ENCODE measurements around the gene GJB5. TPM values are rescaled to one million over a fixed set of nuclear protein-coding genes. Genes with fewer than 3 reads are reported as not detected.
A peak's percentile ranks its signal among the peaks of the same experiment; 100 is the strongest.
"Not testable (repeated sequence)": the region's sequence is repeated elsewhere in the genome, so short reads cannot be mapped to it uniquely, and the experiment has no call there.

GJB5 gene
- total RNA-seq, 2 experiments from 2014 or later, result not detected

DNA sequence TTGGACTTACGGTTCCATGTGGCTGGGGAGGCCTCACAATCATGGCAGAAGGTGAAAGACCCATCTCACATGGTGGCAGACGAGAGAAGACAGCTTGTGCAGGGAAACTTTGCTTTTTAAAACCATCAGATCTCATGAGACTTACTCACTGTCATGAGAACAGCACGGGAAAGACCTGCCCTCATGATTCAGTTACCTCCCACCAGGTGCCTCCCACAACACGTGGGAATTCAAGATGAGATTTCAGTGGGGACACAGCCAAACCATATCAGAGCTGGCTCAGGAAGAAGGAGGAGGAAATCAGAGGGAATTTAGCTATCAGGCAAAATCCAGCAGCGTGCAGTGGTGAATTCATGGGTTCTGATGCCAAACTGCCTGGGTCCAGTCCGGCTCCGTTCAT, 22.0 kb upstream of the GJB5 start:
- H3K9me3 Mint-ChIP-seq; DNase-seq; H3K4me3 Mint-ChIP-seq; H3K27ac Mint-ChIP-seq; POLR2A ChIA-PET; H3K27me3 Mint-ChIP-seq; H3K4me1 Mint-ChIP-seq; H3K36me3 Mint-ChIP-seq (ENCODE audit: low read depth): not testable (repeated sequence)
- CTCF ChIA-PET, result interaction anchor here (3.6 kb wide), 1 partner anchor 11 kb away, joined by 16 read pairs; no protein-coding TSS in a partner anchor

DNA sequence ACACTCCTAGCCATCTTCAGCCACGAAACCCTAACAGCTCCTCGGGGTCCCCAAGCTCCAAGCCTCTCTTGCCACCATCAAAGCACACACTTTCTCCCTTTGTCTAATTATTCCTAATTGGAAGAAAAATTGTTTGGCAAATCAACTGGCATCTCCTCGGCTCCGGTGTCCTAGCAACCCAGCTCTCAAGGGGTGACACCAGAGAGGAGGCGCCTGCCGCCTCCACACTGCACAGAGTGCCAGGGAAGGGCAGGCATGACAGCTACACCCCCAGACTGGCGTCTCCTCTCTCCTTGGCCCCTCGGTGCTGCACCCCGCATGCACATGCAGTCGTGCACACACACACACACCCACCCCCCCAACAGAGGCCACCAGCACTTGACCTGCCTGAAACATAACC, 18.2 kb upstream of the GJB5 start:
- ChIA-PET CTCF (interaction anchor here (0.6 kb wide), 1 partner anchor 10 kb away, joined by 3 read pairs; no protein-coding TSS in a partner anchor), POLR2A (no interaction called here)
- DNase-seq, result no peak
- Mint-ChIP-seq H3K36me3 (ENCODE audit: low read depth) (no peaks in the 10 kb centered on the region), H3K27ac (no peak overlapping the region), H3K4me3 (no peak overlapping the region), H3K4me1 (no peaks in the 10 kb centered on the region), H3K9me3 (no peaks in the 10 kb centered on the region), H3K27me3 (peaks cover 12% of the 10 kb centered on the region)

DNA sequence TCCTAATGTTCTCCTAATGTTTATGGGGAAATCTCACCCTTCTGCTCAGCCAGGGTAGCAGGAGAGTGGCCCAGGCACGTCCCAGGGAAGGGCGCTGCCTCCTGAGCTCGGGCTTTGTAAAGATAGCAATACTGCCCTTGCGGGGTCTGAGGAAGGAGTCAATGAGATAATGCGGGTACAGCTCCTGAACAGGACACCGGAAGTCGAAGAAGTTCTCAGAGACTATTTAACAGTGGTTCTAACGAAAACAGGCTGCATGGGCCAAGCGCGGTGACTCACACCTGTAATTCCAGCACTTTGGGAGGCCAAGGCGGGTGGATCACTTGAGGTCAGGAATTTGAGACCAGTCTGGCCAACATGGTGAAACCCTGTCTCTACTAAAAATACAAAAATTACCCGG, 17.6 kb upstream of the GJB5 start:
- H3K36me3 Mint-ChIP-seq (ENCODE audit: low read depth); POLR2A ChIA-PET; H3K4me1 Mint-ChIP-seq; H3K4me3 Mint-ChIP-seq; H3K27ac Mint-ChIP-seq; DNase-seq; H3K9me3 Mint-ChIP-seq: not testable (repeated sequence)
- CTCF ChIA-PET, result interaction anchor here (0.6 kb wide), 1 partner anchor 9 kb away, joined by 3 read pairs; no protein-coding TSS in a partner anchor
- peaks cover 12% of the 10 kb centered on the region for H3K27me3 Mint-ChIP-seq

DNA sequence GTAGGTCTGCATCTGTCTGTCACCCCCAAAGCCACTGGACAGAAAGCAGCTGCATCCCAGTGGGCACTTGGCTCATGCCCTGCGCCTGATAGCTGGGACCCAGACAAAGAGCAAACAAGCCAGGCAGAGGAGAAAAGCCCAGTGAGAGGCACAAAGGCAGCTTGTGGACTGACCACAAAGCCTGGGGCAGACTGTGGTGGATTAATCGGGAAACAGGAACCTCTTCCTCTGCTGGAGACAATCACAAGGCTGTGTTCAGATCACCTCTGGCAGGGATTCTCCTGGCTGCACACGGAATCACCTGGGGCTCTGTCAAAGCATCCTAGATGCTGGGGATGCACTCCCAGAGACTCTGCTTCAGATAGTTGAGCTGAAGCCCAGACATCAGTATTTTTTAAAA, 15.2 kb upstream of the GJB5 start:
- CTCF ChIA-PET, result interaction anchor here (1.6 kb wide), 1 partner anchor 279 kb away, joined by 7 read pairs; no protein-coding TSS in a partner anchor

DNA sequence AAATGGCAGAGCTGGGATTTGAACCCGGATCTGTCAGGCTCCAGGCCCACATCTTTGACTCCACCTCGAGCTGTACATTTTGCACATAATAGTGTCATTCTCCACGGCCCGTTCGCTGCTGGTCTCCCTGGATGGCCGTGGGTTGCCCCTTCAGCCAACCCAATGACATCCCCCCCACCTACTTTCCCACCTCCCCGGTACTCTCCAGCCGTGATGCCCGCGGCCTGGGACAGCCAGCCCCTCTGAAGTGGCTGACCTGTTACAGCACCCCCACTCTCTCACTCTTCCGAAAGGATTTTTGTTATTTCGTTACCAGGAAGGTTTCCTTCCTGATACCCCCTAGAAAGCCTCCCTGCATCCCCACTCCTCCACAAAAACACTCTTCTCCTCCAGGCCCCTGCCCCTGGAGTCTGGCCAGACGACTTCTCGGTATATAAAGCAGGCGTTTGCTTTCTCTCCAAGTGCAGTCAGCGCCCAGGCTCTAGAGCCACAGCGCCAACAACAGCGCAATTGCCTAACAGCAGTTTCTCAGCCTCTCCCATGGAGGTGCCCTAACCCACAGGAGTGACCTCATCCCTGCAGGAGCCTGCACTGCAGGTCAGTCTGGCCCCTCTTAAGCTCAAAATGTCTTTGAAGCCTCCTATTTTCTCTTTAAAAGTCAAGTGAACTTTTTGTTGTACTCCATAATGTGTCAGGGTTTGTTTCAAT, 14.5 kb upstream of the GJB5 start:
- POLR2A ChIA-PET, result no interaction called here

More for the DNA sequence above, 15.2 kb upstream of the GJB5 start:
- H3K27me3 Mint-ChIP-seq, result peaks cover 9% of the 10 kb centered on the region
- no peaks in the 10 kb centered on the region for H3K9me3 Mint-ChIP-seq
- POLR2A ChIA-PET, result no interaction called here
- H3K36me3 Mint-ChIP-seq (ENCODE audit: low read depth), result no peaks in the 10 kb centered on the region
- H3K27ac Mint-ChIP-seq, result no peak overlapping the region
- no peaks in the 10 kb centered on the region for H3K4me1 Mint-ChIP-seq
- H3K4me3 Mint-ChIP-seq, result no peak overlapping the region
- DNase-seq, result no peak

DNA sequence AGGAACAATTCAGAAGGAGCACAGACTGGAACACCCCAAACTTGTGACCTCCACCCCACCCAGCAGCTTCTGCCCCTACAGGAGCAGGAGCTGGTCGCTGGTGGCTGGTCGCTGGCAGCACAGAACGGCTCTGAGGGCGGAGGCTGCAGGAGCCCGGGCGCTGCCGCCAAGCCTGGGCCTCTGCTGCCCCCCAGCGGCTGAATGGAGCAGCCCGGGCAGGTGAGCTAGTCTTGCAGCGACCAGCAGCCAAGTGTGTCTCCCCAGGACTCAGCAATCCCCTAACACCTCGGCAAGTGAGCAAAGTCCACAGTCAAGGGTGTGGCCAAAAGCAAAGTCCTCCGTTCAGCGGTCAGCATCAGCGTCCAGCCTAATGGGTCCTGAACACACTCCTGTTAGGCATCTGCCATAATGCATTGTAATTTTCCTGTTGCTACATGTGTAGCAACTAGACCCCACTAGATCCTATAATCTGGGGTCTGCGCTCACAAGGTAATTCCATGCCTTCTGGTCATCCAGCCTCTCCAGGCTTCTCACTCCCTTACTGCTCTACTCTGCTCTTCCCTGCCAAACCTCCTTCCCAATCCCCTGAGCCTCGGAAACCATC, 12.1 kb upstream of the GJB5 start:
- Mint-ChIP-seq H3K9me3 (no peaks in the 10 kb centered on the region), H3K4me1 (no peaks in the 10 kb centered on the region), H3K4me3 (no peak overlapping the region), H3K36me3 (ENCODE audit: low read depth) (no peaks in the 10 kb centered on the region), H3K27ac (no peak overlapping the region), H3K27me3 (peaks cover 7% of the 10 kb centered on the region)
- CTCF ChIA-PET, result interaction anchor here (0.6 to 3.3 kb wide), 18 partner anchors 9 to 1112 kb away, joined by 3 to 24 read pairs (median 4); partner anchors contain the start of gene GJB5
- DNase-seq, result peak; percentile 79
- POLR2A ChIA-PET, result no interaction called here

More for the DNA sequence above, 14.5 kb upstream of the GJB5 start:
- H3K4me3 Mint-ChIP-seq, result no peak overlapping the region
- CTCF ChIA-PET, result interaction anchor here (0.7 to 1.6 kb wide), 2 partner anchors 138 to 280 kb away, joined by 3 to 7 read pairs; no protein-coding TSS in a partner anchor
- H3K9me3 Mint-ChIP-seq, result no peaks in the 10 kb centered on the region
- no peaks in the 10 kb centered on the region for H3K4me1 Mint-ChIP-seq
- peaks cover 7% of the 10 kb centered on the region for H3K27me3 Mint-ChIP-seq
- DNase-seq, result no peak
- H3K36me3 Mint-ChIP-seq (ENCODE audit: low read depth), result no peaks in the 10 kb centered on the region
- H3K27ac Mint-ChIP-seq, result no peak overlapping the region

DNA sequence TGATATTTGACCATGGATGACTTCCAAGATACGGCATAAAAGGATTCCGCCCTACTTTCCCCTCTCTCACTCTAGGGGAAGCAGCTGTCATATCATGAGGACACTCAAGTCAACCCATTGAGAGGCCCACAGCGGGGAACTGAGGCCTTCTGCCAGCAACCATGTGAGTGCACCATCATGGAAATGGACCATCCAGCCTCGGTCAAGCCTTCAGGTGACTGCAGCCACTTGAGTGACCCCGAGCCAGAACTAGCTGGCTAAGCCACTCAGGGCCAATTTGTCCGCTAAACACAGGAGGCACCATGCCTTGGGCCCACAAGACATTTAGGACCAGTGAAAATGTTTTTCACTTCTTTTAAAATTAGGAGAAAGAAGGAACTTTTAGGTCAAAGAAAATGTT, 11.1 kb upstream of the GJB5 start:
- peaks cover 8% of the 10 kb centered on the region for H3K27me3 Mint-ChIP-seq
- H3K27ac Mint-ChIP-seq, result no peak overlapping the region
- CTCF ChIA-PET, result interaction anchor here (0.8 to 3.3 kb wide), 8 partner anchors 8 to 1113 kb away, joined by 3 to 24 read pairs (median 10); no protein-coding TSS in a partner anchor
- no peak for DNase-seq
- H3K4me1 Mint-ChIP-seq, result no peaks in the 10 kb centered on the region
- no peaks in the 10 kb centered on the region for H3K9me3 Mint-ChIP-seq
- no peaks in the 10 kb centered on the region for H3K36me3 Mint-ChIP-seq (ENCODE audit: low read depth)
- H3K4me3 Mint-ChIP-seq, result no peak overlapping the region
- POLR2A ChIA-PET, result no interaction called here

DNA sequence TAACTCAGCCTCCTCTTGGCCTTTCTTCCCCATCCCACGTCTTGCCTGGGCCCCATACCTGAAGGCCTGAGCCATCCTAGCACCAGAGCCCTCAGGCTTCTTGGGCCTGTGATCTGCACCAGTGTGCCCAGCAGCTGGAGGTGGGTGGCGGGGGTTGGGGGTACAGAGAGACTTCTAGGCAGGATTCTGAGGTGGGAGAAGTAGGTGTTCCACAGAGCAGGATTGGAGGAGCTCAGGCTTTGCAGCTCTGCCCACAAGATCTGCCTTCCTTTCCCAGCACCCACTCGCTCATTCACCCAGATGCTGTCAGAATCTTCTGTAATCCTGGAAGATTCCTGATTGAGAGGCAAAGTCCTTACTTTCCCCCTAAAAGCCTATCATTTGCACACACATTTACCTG, 10.0 kb upstream of the GJB5 start:
- no peak overlapping the region for H3K27ac Mint-ChIP-seq
- CTCF ChIA-PET, result interaction anchor here (0.7 to 3.3 kb wide), 3 partner anchors 11 to 285 kb away, joined by 3 to 16 read pairs (median 3); no protein-coding TSS in a partner anchor
- POLR2A ChIA-PET, result no interaction called here

DNA sequence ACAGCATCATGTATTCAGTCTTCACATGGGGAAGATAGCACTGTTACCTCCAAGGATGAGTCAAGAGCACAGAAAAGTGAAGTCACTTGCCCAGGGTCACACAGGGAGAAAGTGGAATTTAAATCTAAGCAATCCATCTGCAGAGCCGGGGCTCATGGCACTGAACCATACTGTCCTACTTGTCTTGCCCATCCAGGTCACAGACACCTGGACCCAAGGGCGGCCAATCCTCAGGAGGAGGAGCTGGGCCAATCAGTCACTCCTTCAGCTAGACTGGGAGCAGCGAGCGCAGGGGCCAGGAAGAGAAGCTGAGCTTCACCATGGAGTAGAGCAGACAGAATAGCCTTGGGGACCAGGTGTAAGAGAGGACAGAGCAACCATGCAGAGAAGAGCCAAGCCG, 9.2 kb upstream of the GJB5 start:
- Mint-ChIP-seq H3K27ac (no peak overlapping the region), H3K27me3 (peaks cover 5% of the 10 kb centered on the region), H3K9me3 (no peaks in the 10 kb centered on the region), H3K4me3 (no peak overlapping the region), H3K36me3 (ENCODE audit: low read depth) (no peaks in the 10 kb centered on the region), H3K4me1 (no peaks in the 10 kb centered on the region)
- CTCF ChIA-PET, result interaction anchor here (1.0 kb wide), 1 partner anchor 9 kb away, joined by 3 read pairs; no protein-coding TSS in a partner anchor
- POLR2A ChIA-PET, result no interaction called here
- no peak for DNase-seq

More for the DNA sequence above, 10.0 kb upstream of the GJB5 start:
- Mint-ChIP-seq H3K36me3 (ENCODE audit: low read depth) (no peaks in the 10 kb centered on the region), H3K4me1 (no peaks in the 10 kb centered on the region), H3K9me3 (no peaks in the 10 kb centered on the region), H3K4me3 (no peak overlapping the region), H3K27me3 (peaks cover 10% of the 10 kb centered on the region)
- no peak for DNase-seq

DNA sequence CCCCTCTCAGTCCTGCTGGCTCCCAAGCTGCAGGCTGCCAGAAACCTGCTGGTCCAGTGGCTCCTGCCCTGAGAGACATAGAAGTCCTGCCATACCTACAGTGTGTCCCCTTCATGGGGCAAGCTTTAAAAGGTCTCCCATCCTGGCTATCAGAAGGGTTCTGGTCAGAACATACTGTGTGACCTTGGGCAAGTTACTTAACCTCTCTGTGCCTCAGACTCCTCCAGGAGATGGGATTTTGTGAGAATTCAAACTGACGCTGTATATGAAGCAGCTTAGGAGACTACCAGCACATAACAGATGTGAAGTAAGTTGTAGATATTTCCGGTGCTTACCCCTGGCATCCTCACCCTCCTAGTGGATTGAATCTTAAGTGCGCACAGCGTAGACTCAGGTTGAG, 8.7 kb upstream of the GJB5 start:
- CTCF ChIA-PET, result interaction anchor here (1.0 kb wide), 1 partner anchor 9 kb away, joined by 3 read pairs; no protein-coding TSS in a partner anchor
- peaks cover 4% of the 10 kb centered on the region for H3K27me3 Mint-ChIP-seq
- POLR2A ChIA-PET, result no interaction called here
- no peaks in the 10 kb centered on the region for H3K4me1 Mint-ChIP-seq
- no peak for DNase-seq
- no peak overlapping the region for H3K27ac Mint-ChIP-seq
- H3K4me3 Mint-ChIP-seq, result no peak overlapping the region
- no peaks in the 10 kb centered on the region for H3K36me3 Mint-ChIP-seq (ENCODE audit: low read depth)
- H3K9me3 Mint-ChIP-seq, result no peaks in the 10 kb centered on the region

DNA sequence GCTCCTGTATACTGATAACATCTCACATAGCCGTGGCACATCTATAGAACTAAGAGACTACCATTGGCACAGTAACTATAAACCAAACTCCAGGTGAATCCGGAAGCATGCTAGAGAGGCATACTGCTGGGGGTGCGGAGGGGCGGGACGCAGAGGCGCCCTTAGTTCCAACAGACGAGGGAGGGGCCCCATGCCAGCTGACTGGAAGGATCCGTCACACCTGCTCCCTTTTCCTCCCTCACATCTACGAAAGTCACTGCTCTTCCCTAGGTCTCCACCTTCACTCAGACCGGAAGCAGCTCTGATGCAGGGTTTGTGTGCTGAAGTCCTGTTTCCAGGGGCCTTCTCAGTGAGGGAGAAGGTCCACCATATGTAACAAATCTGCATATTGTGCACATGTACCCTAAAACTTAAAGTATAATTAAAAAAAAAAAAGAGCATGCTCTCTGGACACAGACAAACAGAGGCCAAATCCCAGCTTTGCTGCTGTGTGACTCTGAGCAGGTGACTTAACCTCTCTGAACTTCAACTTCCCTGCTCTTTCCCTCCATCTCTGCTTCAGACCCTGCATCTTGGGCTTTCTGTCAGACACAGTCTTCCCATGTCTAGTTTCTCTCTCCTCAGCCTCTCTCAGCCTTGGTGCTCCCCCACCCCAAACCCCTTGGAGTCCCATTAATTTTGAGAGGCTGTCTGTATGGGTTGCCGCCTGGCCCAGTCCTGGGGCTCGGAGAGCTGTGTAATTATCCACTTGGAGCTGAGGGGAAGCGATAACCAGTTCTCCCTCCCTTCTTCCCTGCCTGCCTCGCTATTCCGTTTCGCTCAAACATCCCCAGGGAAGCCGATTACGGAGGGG, 7.8 kb upstream of the GJB5 start:
- no peaks in the 10 kb centered on the region for H3K36me3 Mint-ChIP-seq (ENCODE audit: low read depth)
- CTCF ChIA-PET, result interaction anchor here (0.5 to 1.0 kb wide), 2 partner anchors 10 to 35 kb away, joined by 3 read pairs; no protein-coding TSS in a partner anchor
- H3K9me3 Mint-ChIP-seq, result no peaks in the 10 kb centered on the region
- H3K27me3 Mint-ChIP-seq, result peaks cover 2% of the 10 kb centered on the region
- no peaks in the 10 kb centered on the region for H3K4me1 Mint-ChIP-seq
- DNase-seq, result no peak
- no peak overlapping the region for H3K4me3 Mint-ChIP-seq
- H3K27ac Mint-ChIP-seq, result no peak overlapping the region
- POLR2A ChIA-PET, result no interaction called here

DNA sequence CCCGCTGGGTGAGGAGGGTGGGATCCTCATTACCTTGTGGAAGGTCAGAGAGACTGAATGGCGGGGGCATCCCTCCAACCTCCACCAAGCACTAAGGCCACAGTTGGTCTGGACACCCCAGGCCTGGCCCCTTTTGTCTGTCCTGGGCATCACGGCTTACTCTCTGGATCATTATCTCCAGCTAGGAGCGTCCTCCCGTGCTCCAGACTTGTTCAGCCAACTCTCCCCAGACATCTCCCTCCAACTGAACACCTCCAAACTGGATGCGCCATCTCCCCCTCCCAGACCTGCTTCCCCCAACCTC, 7.3 kb upstream of the GJB5 start:
- Mint-ChIP-seq H3K36me3 (ENCODE audit: low read depth) (no peaks in the 10 kb centered on the region), H3K27ac (no peak overlapping the region), H3K4me1 (no peaks in the 10 kb centered on the region), H3K9me3 (no peaks in the 10 kb centered on the region), H3K4me3 (no peak overlapping the region), H3K27me3 (peaks cover 2% of the 10 kb centered on the region)
- no peak for DNase-seq
- ChIA-PET CTCF (no interaction called here), POLR2A (no interaction called here)

DNA sequence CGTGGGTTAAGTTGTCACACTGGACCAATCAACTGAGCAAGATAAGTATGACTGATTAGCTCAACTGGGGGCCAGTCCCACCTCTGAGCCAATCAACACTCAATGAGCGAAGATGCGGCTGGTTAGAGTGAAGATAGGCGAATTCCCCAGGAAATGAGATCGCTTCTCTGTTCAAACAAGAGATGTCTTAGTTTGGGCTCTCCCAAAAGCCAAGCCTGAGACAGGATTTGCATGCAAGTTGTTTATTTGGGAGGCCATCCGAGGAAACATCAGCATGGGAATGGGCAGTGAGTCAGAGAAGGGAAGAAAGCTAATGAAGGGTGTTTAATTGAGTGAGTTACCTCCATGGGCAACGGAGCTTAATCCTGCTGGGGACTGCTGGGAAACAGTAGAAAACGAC, 4.9 kb upstream of the GJB5 start:
- CTCF ChIA-PET, result no interaction called here
- no peaks in the 10 kb centered on the region for H3K36me3 Mint-ChIP-seq (ENCODE audit: low read depth)
- no peak overlapping the region for H3K27ac Mint-ChIP-seq
- H3K4me1 Mint-ChIP-seq, result no peaks in the 10 kb centered on the region
- no peak for DNase-seq
- no peaks in the 10 kb centered on the region for H3K9me3 Mint-ChIP-seq
- POLR2A ChIA-PET, result no interaction called here
- H3K27me3 Mint-ChIP-seq, result peaks cover 6% of the 10 kb centered on the region
- no peak overlapping the region for H3K4me3 Mint-ChIP-seq
